Measurements from ENCODE around the gene ILF2. TPM values are rescaled to one million over a fixed set of nuclear protein-coding genes. Genes with fewer than 3 reads are reported as not detected.

Gene ILF2
- total and polyA plus RNA-seq, 2 experiments from 2014 or later: 174 to 180 TPM

DNA sequence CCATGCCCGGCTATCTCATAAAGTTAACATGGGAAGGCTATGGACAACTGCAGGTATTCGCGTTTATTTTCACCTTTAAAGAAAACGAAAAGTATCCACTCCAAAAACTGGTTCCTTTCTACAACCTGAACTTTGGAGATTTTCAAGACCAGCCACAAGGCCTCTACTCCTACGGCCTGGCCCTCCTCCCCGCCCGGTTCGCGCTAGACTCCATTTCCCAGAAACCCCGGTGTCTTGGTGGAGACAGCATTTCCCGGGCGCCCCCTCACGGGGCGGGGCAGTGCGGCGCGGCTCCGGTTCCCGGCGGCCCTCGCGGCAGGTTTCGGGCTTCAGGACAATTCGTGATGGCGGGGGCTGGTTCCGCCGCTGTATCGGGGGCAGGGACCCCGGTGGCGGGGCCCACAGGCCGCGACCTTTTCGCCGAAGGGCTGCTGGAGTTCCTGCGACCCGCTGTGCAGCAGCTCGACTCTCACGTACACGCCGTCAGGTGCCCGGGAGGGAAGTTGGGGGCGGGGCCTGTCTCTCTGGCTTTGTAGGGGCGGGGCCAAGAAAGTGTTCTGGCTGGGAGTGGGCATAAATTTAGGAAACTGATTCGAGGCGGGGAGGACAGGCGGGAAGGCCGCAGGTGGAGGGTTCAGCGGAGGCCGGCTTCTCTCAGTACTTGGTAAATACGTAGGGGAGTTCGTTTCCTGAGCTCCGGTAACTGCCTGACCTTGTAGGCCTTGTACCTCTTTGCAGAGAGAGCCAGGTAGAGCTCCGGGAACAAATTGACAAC is 12.2 kb downstream of the ILF2 start, which contains the start of gene SNAPIN:
TSS of gene SNAPIN (plus strand) at position 304 of the 775 bp plus-strand sequence. CDS start at position 345, 41 bp downstream.
- H3K4me3 ChIP-seq: peak within 1 kb of the TSS; percentile 85

DNA sequence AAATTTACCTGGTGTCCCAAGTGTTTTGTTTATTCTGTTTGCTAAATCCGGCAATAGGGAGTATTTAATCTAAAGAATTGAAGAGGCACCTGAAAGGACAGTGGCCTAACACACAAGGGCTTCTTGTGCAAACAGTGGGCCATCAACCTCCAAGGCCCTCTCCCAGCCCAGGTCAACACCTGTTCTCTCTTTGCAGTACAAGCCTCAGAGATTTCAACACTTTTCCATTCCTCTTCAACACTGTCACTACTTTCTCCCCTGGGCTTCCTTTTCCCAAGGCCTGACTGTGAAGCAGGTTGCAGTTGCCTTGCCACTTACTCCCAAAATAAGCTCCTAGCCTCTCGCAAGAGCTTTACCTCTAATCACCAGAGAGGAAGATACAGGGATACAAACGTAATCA is 15.5 kb downstream of the ILF2 start:
- Histone ChIP-seq H3K36me3 (ENCODE audit: low read depth) (no peaks in the 10 kb centered on the region), H3K9me2 (ENCODE audit: insufficient read depth) (no peaks in the 10 kb centered on the region), H3K9ac (no peak overlapping the region), H3K4me1 (ENCODE audit: insufficient read depth) (peaks cover 18% of the 10 kb centered on the region), H3F3A (ENCODE audit: insufficient read depth) (peaks cover 14% of the 10 kb centered on the region), H3K4me2 (ENCODE audit: unreplicated experiment) (no peak overlapping the region), H3K9me3 (ENCODE audit: low read depth) (no peaks in the 10 kb centered on the region), H3K79me2 (ENCODE audit: insufficient read depth) (peaks cover 19% of the 10 kb centered on the region), H2AFZ (no peak overlapping the region), H3K4me3 (no peak overlapping the region), H4K20me1 (ENCODE audit: insufficient read depth) (no peaks in the 10 kb centered on the region), H3K27ac (no peak overlapping the region), H3K27me3 (replicated peaks; ENCODE audit: insufficient read depth) (no peaks in the 10 kb centered on the region)
- in situ Hi-C loops (cut with MboI): no loop called here
- TF ChIP-seq EZH2phosphoT487 (IDR thresholded peaks at IDR 0.05; ENCODE audit: insufficient read depth, low read depth) (no peak), EZH2 (IDR thresholded peaks at IDR 0.05; ENCODE audit: insufficient read depth, poor library complexity, severe bottlenecking) (no peak)
- 75 to 79% methylated on average over 3 of the region's 3 CpGs for WGBS, 2 experiments (ENCODE audit: low coverage in 1 of 2, low lambda C conversion rate in 2 of 2, missing lambda C conversion rate in 2 of 2)
- DNase-seq: no peak

More for the DNA sequence above, 12.2 kb downstream of the ILF2 start, which contains the start of gene SNAPIN:
- Histone ChIP-seq H3K27me3 (replicated peaks; ENCODE audit: insufficient read depth) (no peaks in the 10 kb centered on the region), H3F3A (ENCODE audit: insufficient read depth) (peaks cover 35% of the 10 kb centered on the region), H3K4me1 (ENCODE audit: insufficient read depth) (peaks cover 10% of the 10 kb centered on the region; the same call in 1 of the 2 replicates), H3K27ac (0 out of 2 replicates have a peak within 1 kb of the TSS, but pooled peaks have one; percentile 18), H3K9me3 (ENCODE audit: low read depth) (no peaks in the 10 kb centered on the region), H3K79me2 (ENCODE audit: insufficient read depth) (peaks cover 19% of the 10 kb centered on the region), H3K4me2 (ENCODE audit: unreplicated experiment) (peak within 1 kb of the TSS; percentile 77), H3K36me3 (ENCODE audit: low read depth) (peaks cover 27% of the 10 kb centered on the region), H4K20me1 (ENCODE audit: insufficient read depth) (no peaks in the 10 kb centered on the region), H3K9ac (peak within 1 kb of the TSS; percentile 75), H3K9me2 (ENCODE audit: insufficient read depth) (no peaks in the 10 kb centered on the region), H2AFZ (peak within 1 kb of the TSS; percentile 79)
- TF ChIP-seq EZH2phosphoT487 (IDR thresholded peaks at IDR 0.05; ENCODE audit: insufficient read depth, low read depth) (no peak), EZH2 (IDR thresholded peaks at IDR 0.05; ENCODE audit: insufficient read depth, poor library complexity, severe bottlenecking) (no peak)
- peak; percentile 96 for DNase-seq
- in situ Hi-C loops (cut with MboI): no loop called here
- 3 to 4% methylated on average over 39 to 53 of the region's 53 CpGs for WGBS, 2 experiments (ENCODE audit: low coverage in 1 of 2, low lambda C conversion rate in 2 of 2, missing lambda C conversion rate in 2 of 2)

DNA sequence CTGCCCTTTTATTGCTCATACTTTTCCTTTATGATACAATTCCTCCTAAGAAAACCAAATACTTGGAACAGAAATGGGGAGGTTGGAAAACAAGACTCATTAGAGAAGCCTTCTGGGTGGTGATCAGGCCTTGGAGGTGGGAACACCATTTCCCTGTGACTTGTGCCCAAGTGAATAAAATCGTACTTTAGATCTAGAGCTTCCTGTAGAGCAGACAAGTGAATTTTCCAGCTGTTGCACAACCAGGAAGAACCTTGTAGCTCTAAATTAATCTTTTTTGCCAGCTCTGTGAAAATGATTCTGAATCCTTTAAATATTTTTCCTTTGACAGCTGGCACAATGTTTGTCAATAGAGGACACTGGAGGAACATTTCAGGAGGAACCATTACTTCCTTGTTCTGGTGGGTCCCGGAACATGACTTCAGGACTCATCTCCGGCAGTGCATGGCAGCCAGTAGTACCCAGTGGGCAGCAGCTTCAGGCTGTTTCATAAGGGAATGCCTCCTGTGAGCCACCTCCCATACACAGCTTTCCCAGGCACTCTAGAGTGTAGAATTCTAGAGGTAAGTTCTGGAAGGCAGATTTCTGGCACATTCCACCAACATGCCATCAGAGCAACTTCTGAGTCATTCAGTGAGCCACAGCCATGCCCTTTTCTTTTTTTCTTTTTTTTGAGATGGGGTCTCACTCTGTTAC is 17.8 kb downstream of the ILF2 start:
- Histone ChIP-seq H3F3A (ENCODE audit: insufficient read depth) (peaks cover 14% of the 10 kb centered on the region), H2AFZ (peak overlapping the region; percentile 63), H3K36me3 (ENCODE audit: low read depth) (no peaks in the 10 kb centered on the region), H3K9me2 (ENCODE audit: insufficient read depth) (no peaks in the 10 kb centered on the region), H3K27me3 (replicated peaks; ENCODE audit: insufficient read depth) (no peaks in the 10 kb centered on the region), H3K4me3 (no peak overlapping the region), H3K79me2 (ENCODE audit: insufficient read depth) (no peaks in the 10 kb centered on the region), H4K20me1 (ENCODE audit: insufficient read depth) (no peaks in the 10 kb centered on the region), H3K4me1 (ENCODE audit: insufficient read depth) (peaks cover 11% of the 10 kb centered on the region), H3K9me3 (ENCODE audit: low read depth) (no peaks in the 10 kb centered on the region), H3K9ac (no peak overlapping the region), H3K27ac (peak overlapping the region; percentile 42), H3K4me2 (ENCODE audit: unreplicated experiment) (peak overlapping the region; percentile 28)
- WGBS, 2 experiments (ENCODE audit: low coverage in 1 of 2, low lambda C conversion rate in 2 of 2, missing lambda C conversion rate in 2 of 2): 64 to 67% methylated on average over 3 of the region's 3 CpGs
- in situ Hi-C loops (cut with MboI): no loop called here
- TF ChIP-seq EZH2phosphoT487 (IDR thresholded peaks at IDR 0.05; ENCODE audit: insufficient read depth, low read depth) (no peak), EZH2 (IDR thresholded peaks at IDR 0.05; ENCODE audit: insufficient read depth, poor library complexity, severe bottlenecking) (no peak)
- DNase-seq: peak; percentile 80

DNA sequence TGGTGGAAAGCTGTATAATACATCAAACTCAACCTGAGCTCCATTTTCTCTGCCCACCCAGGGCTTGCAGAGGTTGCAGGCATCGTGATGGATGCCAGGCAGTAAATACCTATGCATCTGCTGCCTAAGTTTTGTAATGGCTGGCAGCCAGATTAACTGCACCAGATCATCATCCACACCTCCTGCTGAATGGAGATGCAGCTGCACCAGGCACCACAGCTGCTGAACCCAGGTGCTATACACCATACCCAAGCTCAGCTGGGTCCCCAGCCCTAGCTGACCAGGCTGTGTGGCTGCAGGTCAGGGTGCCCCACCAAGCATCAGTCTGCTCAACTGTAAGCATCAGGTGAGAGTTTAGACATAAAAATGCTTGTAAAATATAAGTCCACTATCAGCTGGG is 19.0 kb downstream of the ILF2 start:
- Histone ChIP-seq H3K9me2 (ENCODE audit: insufficient read depth) (no peaks in the 10 kb centered on the region), H3K4me3 (no peak overlapping the region), H3K4me2 (ENCODE audit: unreplicated experiment) (no peak overlapping the region), H3K27me3 (replicated peaks; ENCODE audit: insufficient read depth) (no peaks in the 10 kb centered on the region), H4K20me1 (ENCODE audit: insufficient read depth) (no peaks in the 10 kb centered on the region), H3K4me1 (ENCODE audit: insufficient read depth) (peaks cover 11% of the 10 kb centered on the region), H3K27ac (no peak overlapping the region), H2AFZ (no peak overlapping the region), H3F3A (ENCODE audit: insufficient read depth) (peaks cover 14% of the 10 kb centered on the region), H3K9me3 (ENCODE audit: low read depth) (no peaks in the 10 kb centered on the region), H3K9ac (no peak overlapping the region), H3K79me2 (ENCODE audit: insufficient read depth) (no peaks in the 10 kb centered on the region), H3K36me3 (ENCODE audit: low read depth) (no peaks in the 10 kb centered on the region)
- WGBS, 2 experiments (ENCODE audit: low coverage in 1 of 2, low lambda C conversion rate in 2 of 2, missing lambda C conversion rate in 2 of 2): 18 to 19% methylated on average over 1 of the region's 1 CpG
- in situ Hi-C loops (cut with MboI): no loop called here
- no peak for TF ChIP-seq EZH2phosphoT487 (IDR thresholded peaks at IDR 0.05; ENCODE audit: insufficient read depth, low read depth)
- TF ChIP-seq EZH2 (IDR thresholded peaks at IDR 0.05; ENCODE audit: insufficient read depth, poor library complexity, severe bottlenecking): no peak
- DNase-seq: no peak

Measured in GM23248 (cell line).